Stimulated activated CD8-positive, alpha-beta memory T cell treated with anti-CD3 and anti-CD28 coated beads, Interleukin-4, amount 100 ng/mL, for 48 hours (primary cell): ENCODE measurements around the gene TAOK1.
"Not testable (repeated sequence)": the region's sequence is repeated elsewhere in the genome, so short reads cannot be mapped to it uniquely, and the experiment has no call there.

Experiments
- DNase-seq: peaks from one replicate; pipeline ENCODE4 v3.0.0-alpha.2; 2020

TAOK1 gene

DNA sequence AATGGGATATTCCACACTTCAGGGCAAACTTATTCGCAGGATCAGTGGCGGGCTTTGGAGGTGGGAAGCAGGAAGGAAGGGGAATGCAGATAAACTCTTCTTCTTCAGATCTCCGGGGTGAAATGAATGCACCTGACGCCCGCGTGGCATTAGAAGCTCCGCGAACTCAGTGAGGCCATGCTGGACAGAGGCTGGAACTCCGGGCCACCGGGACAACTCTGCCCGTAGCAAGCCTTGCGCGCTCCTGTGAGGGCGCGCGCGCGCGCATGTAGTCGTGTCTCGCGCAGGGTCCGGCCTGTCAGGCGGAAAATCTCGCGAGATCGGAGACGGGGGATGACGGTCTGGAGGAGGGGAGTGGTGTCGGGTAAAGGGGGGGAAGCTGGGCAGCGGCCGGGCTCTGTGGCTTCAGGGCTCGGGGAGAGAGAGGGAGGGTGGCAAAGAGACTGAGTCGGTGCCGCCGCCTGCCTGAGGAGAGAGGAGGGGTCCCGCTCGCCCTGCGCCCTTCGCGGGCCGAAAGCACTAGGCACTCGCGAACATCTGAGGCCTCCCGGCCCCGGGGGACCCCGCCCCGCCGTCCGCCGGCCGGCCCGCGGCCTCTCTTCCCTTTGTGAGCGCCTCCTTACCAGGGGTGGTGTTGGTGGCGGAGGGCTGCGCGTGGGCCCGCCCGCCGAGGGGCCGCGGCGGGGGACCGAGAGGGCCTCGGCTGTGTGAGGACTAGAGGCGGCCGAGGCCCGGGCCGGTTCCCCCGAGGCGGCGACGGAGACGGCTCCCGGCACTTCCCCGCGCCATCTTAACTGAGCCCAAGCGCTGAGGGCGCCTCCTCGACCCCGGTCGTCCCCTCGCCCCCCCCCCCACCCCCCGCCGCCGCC is at the start of gene TAOK1:
TAOK1 (plus strand) TSS at position 382 of the 869 bp plus-strand sequence. CDS start 61,186 bp downstream, outside the sequence.
- peak; percentile 99 for DNase-seq

DNA sequence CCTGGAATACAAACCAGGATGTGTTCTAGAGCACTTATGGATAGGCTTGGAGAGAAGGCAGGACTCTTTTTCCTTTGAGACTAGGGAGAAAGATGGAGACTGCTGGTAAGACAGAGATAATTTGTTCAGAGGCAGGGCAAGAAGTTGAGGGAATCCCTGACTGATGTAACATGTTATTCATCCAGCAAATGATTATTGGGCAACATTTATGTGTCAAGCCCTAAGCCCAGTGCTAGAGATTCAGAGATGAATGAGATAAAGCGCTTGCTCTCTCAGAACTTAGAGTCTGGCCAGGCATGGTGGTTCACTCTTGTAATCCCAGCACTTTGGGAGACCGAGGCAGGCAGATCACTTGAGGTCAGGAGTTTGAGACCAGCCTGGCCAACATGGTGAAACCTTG is 48.4 kb upstream of the TAOK1 start:
- DNase-seq, result no peak

GRCh38 chr17:29342158-29342765 is 47.9 kb upstream of the TAOK1 start:
- no peak for DNase-seq

GRCh38 chr17:29344201-29344856 is 45.8 kb upstream of the TAOK1 start:
- no peak for DNase-seq

GRCh38 chr17:29345066-29345465 is 45.1 kb upstream of the TAOK1 start:
- no peak for DNase-seq

GRCh38 chr17:29345470-29345869 is 44.7 kb upstream of the TAOK1 start:
- not testable (repeated sequence) for DNase-seq

DNA sequence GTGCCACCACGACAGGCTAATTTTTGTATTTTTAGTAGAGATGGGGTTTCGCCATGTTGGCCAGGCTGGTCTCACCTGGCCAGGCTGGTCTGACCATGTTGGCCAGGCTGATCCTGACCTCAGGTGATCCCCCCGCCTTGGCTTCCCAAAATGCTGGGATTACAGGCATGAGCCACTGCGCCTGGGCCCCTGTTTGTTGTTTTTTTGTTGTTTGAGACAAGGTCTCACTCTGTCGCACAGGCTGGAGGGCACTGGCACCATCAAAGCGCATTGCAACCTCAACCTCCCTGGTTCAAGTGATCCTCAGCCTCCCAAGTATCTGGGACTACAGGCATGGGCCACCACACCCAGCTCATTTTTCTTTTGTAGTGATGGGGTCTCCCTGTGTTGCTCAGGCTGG is 43.7 kb upstream of the TAOK1 start:
- no peak for DNase-seq

- DNase-seq, result no peak
These were observed 42.1 kb upstream of the TAOK1 start for GRCh38 chr17:29347831-29348629.

DNA sequence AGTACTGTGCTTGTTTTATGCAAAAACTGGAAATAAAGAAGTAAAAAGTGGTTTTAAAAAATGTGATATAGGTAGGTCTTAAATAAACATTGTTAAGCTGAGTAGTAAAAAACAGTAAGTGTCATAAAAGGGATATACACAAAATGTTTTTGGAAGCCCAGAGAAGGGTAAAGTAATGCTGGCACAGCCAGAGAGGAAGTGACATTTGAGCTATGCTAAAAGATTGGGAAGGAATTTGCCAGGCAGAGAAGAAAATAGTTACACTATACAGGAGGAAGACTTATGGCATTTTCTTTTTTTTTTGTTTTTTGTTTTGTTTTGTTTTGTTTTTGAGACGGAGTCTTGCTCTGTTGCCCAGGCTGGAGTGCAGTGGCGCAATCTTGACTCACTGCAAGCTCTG is 40.8 kb upstream of the TAOK1 start:
- DNase-seq, result no peak

DNA sequence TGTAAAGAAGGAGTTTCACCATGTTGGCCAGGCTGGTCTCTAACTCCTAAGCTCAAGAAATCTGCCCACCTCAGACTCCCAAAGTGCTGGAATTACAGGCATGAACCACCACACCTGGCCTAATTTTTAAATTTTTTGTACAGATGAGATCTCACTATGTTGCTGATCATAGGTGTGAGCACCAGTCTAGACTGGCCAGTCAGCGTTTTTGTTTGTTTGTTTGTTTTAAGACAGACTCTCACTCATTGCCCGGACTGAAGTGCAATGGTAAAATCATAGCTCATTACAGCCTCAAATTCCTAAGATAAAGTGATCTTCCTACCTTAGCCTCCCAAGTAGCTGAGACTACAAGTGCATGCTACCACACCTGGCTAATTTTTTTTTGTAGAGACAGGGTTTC is 38.0 kb upstream of the TAOK1 start:
- DNase-seq, result no peak

GRCh38 chr17:29357232-29357631 is 32.9 kb upstream of the TAOK1 start:
- DNase-seq, result no peak

DNA sequence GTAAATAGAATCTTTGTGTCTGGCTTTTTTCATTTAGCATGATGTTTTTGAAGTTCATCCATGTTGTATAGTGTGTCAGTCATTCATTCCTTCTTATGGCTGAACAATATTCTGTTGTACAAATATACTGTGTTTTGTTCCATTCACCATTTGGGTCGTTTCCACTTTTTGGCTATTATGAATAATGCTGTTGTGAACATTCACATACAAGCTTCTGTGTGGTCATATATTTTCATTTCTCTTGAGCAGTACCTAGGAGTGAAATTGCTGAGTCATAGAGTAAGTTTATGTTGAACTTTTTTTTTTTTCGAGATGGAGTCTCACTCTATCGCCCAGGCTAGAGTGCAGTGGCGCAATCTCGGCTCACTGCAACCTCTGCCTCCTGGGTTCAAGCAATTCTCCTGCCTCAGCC is 32.3 kb upstream of the TAOK1 start:
- no peak for DNase-seq

- no peak for DNase-seq
These were observed 31.7 kb upstream of the TAOK1 start for GRCh38 chr17:29358416-29358815.

- DNase-seq, result no peak
These were observed 30.4 kb upstream of the TAOK1 start for GRCh38 chr17:29359777-29360176.

- DNase-seq, result no peak
These were observed 26.4 kb upstream of the TAOK1 start for GRCh38 chr17:29363716-29364115.

GRCh38 chr17:29364691-29365090 is 25.5 kb upstream of the TAOK1 start:
- no peak for DNase-seq

DNA sequence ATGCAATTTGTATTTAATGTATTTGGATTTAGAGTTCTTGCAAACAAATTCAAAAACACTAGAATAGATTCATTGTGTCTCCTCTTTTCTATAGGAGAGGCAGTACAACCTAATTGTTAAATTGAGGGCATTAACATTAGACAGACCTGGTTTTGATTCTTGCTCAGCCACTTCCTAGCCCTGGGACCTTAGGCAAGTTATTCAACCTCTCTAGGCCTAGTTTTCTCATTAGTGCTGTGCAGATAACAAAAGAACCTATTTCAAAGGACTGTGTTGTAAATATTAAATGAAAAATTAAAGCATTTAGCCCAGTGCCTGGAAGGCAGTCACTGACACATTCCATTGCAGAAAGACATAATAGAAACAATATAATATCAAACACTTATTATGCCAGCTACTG is 22.0 kb upstream of the TAOK1 start:
- no peak for DNase-seq

- DNase-seq, result no peak
These were observed 21.2 kb upstream of the TAOK1 start for GRCh38 chr17:29368926-29369325.

GRCh38 chr17:29369831-29370735 is 20.1 kb upstream of the TAOK1 start:
- peak; percentile 44 for DNase-seq

- no peak for DNase-seq
These were observed 13.4 kb upstream of the TAOK1 start for GRCh38 chr17:29376667-29377270.

GRCh38 chr17:29378500-29378899 is 11.7 kb upstream of the TAOK1 start:
- DNase-seq, result no peak
